ENCODE data around the gene IRAK2. TPM values are rescaled to one million over a fixed set of nuclear protein-coding genes. Genes with fewer than 3 reads are reported as not detected.

Gene IRAK2
- total RNA-seq, 2 experiments from 2014 or later = 1.4 TPM

GRCh38 chr3:10235551-10235950 is 70.8 kb downstream of the IRAK2 start:
- Histone ChIP-seq H3K4me1 (ENCODE audit: insufficient read depth, low read length, poor library complexity, severe bottlenecking) (no peaks in the 10 kb centered on the region), H3K9me3 (ENCODE audit: low read length) (no peaks in the 10 kb centered on the region), H2AFZ (ENCODE audit: low read length) (no peak overlapping the region), H3K79me2 (ENCODE audit: insufficient read depth, low read depth, low read length) (no peaks in the 10 kb centered on the region), H4K20me1 (ENCODE audit: insufficient read depth, low read length) (no peaks in the 10 kb centered on the region), H3K4me3 (ENCODE audit: low read depth, low read length, poor library complexity, severe bottlenecking) (no peak overlapping the region), H3K9me2 (ENCODE audit: insufficient read depth, low read length) (no peaks in the 10 kb centered on the region), H3K27ac (ENCODE audit: low read depth, low read length, poor library complexity, severe bottlenecking) (no peak overlapping the region), H3K4me2 (ENCODE audit: low read length) (no peak overlapping the region), H3K36me3 (ENCODE audit: insufficient read depth, low read length) (no peaks in the 10 kb centered on the region; the same call in 1 of the 2 replicates)
- intact Hi-C loops (cut with micrococcal nuclease; ENCODE audit: unreplicated experiment) = no loop called here
- TF ChIP-seq CTCF (conservative IDR thresholded peaks at IDR 0.05; ENCODE audit: low read length) (no peak), EZH2phosphoT487 (IDR thresholded peaks at IDR 0.05; ENCODE audit: borderline replicate concordance, low read depth, low read length) (no peak)
- no peak for DNase-seq (ENCODE audit: low spot score)
- ChIA-PET POLR2A (interaction anchor here (0.7 kb wide), 1 partner anchor 84 kb away, joined by 4 read pairs; no protein-coding TSS in a partner anchor), CTCF (ENCODE audit: unreplicated experiment) (no interaction called here)
- no TSS peak for BruUV-seq (replicated peaks)

GRCh38 chr3:10238345-10239183 is 73.8 kb downstream of the IRAK2 start:
- ChIA-PET CTCF (ENCODE audit: unreplicated experiment) (no interaction called here), POLR2A (no interaction called here)
- H3K9me2 ChIP-seq (ENCODE audit: insufficient read depth, low read length) = no peaks in the 10 kb centered on the region
- no peak for TF ChIP-seq EZH2phosphoT487 (IDR thresholded peaks at IDR 0.05; ENCODE audit: borderline replicate concordance, low read depth, low read length)
- no peak for TF ChIP-seq CTCF (conservative IDR thresholded peaks at IDR 0.05; ENCODE audit: low read length)
- no peaks in the 10 kb centered on the region for H4K20me1 ChIP-seq (ENCODE audit: insufficient read depth, low read length)
- H3K79me2 ChIP-seq (ENCODE audit: insufficient read depth, low read depth, low read length) = no peaks in the 10 kb centered on the region
- no peak overlapping the region for H3K4me3 ChIP-seq (ENCODE audit: low read depth, low read length, poor library complexity, severe bottlenecking)
- H2AFZ ChIP-seq (ENCODE audit: low read length) = no peak overlapping the region
- H3K36me3 ChIP-seq (ENCODE audit: insufficient read depth, low read length) = no peaks in the 10 kb centered on the region; the same call in 1 of the 2 replicates
- no peaks in the 10 kb centered on the region for H3K9me3 ChIP-seq (ENCODE audit: low read length)
- no peak overlapping the region for H3K4me2 ChIP-seq (ENCODE audit: low read length)
- no TSS peak for BruUV-seq (replicated peaks)
- peaks cover 17% of the 10 kb centered on the region for H3K4me1 ChIP-seq (ENCODE audit: insufficient read depth, low read length, poor library complexity, severe bottlenecking)
- no peak overlapping the region for H3K27ac ChIP-seq (ENCODE audit: low read depth, low read length, poor library complexity, severe bottlenecking)
- no peak for DNase-seq (ENCODE audit: low spot score)
- intact Hi-C loops (cut with micrococcal nuclease; ENCODE audit: unreplicated experiment) = no loop called here

GRCh38 chr3:10240799-10241198 is 76.1 kb downstream of the IRAK2 start:
- intact Hi-C loops (cut with micrococcal nuclease; ENCODE audit: unreplicated experiment) = no loop called here
- Histone ChIP-seq H3K4me1 (ENCODE audit: insufficient read depth, low read length, poor library complexity, severe bottlenecking) (peaks cover 17% of the 10 kb centered on the region), H3K4me3 (ENCODE audit: low read depth, low read length, poor library complexity, severe bottlenecking) (no peak overlapping the region), H3K9me2 (ENCODE audit: insufficient read depth, low read length) (no peaks in the 10 kb centered on the region), H3K9me3 (ENCODE audit: low read length) (peaks cover 17% of the 10 kb centered on the region; the same call in 1 of the 2 replicates), H3K36me3 (ENCODE audit: insufficient read depth, low read length) (peaks cover 5% of the 10 kb centered on the region; the same call in 1 of the 2 replicates), H3K79me2 (ENCODE audit: insufficient read depth, low read depth, low read length) (no peaks in the 10 kb centered on the region), H3K27ac (ENCODE audit: low read depth, low read length, poor library complexity, severe bottlenecking) (no peak overlapping the region), H4K20me1 (ENCODE audit: insufficient read depth, low read length) (no peaks in the 10 kb centered on the region), H3K4me2 (ENCODE audit: low read length) (no peak overlapping the region), H2AFZ (ENCODE audit: low read length) (no peak overlapping the region)
- no peak for DNase-seq (ENCODE audit: low spot score)
- no peak for TF ChIP-seq EZH2phosphoT487 (IDR thresholded peaks at IDR 0.05; ENCODE audit: borderline replicate concordance, low read depth, low read length)
- TF ChIP-seq CTCF (conservative IDR thresholded peaks at IDR 0.05; ENCODE audit: low read length) = no peak
- ChIA-PET CTCF (ENCODE audit: unreplicated experiment) (no interaction called here), POLR2A (interaction anchor here (0.6 kb wide), 1 partner anchor 13 kb away, joined by 3 read pairs; no protein-coding TSS in a partner anchor)
- no TSS peak for BruUV-seq (replicated peaks)

Data from OCI-LY7 (cell line).